SH-SY5Y (cell line): ENCODE results near the gene FKBP5.

ENCODE experiments used
- GATA2 ChIP-seq: IDR thresholded peaks from 2 replicates; pipeline ENCODE4 v1.6.1; 2011; ENCODE audit warnings: mild to moderate bottlenecking, low read depth, low read length
- GATA3 ChIP-seq: IDR thresholded peaks from 2 replicates; pipeline ENCODE4 v1.6.1; 2011; ENCODE audit warnings: low read depth, mild to moderate bottlenecking, low read length, moderate library complexity

Gene FKBP5

GRCh38 chr6:35603326-35604202 is 85.2 kb downstream of the FKBP5 start:
- TF ChIP-seq GATA2 (no peak), GATA3 (no peak)

GRCh38 chr6:35602133-35602946 is 86.4 kb downstream of the FKBP5 start:
- no peak for TF ChIP-seq GATA3
- no peak for TF ChIP-seq GATA2

- TF ChIP-seq GATA3 (no peak), GATA2 (no peak)
Measured at GRCh38 chr6:35601331-35602132, 87.2 kb downstream of the FKBP5 start.

- no peak for TF ChIP-seq GATA2
- no peak for TF ChIP-seq GATA3
Measured at GRCh38 chr6:35600659-35601125, 88.0 kb downstream of the FKBP5 start.

GRCh38 chr6:35599761-35600658 is 88.7 kb downstream of the FKBP5 start:
- TF ChIP-seq GATA2 (no peak), GATA3 (no peak)

GRCh38 chr6:35596448-35597442 is 92.0 kb downstream of the FKBP5 start:
- TF ChIP-seq GATA2 (no peak), GATA3 (no peak)

GRCh38 chr6:35594503-35595186 is 94.1 kb downstream of the FKBP5 start:
- TF ChIP-seq GATA3 (no peak), GATA2 (no peak)

- TF ChIP-seq GATA2, result no peak
- no peak for TF ChIP-seq GATA3
Measured at GRCh38 chr6:35592178-35592577, 96.5 kb downstream of the FKBP5 start.

- no peak for TF ChIP-seq GATA3
- no peak for TF ChIP-seq GATA2
Measured at GRCh38 chr6:35590622-35591066, 98.1 kb downstream of the FKBP5 start.

GRCh38 chr6:35589904-35590303 is 98.8 kb downstream of the FKBP5 start:
- TF ChIP-seq GATA3 (no peak), GATA2 (no peak)

- TF ChIP-seq GATA3 (no peak), GATA2 (no peak)
Measured at GRCh38 chr6:35589201-35589739, 99.4 kb downstream of the FKBP5 start.

- no peak for TF ChIP-seq GATA3
Measured at GRCh38 chr6:35587167-35587566, 101.5 kb downstream of the FKBP5 start.
